Raji (cell line): ENCODE data around the gene ETV7.
A peak's percentile ranks its signal among the peaks of the same experiment; 100 is the strongest.

Experiments used
- POLR2A ChIP-seq: IDR thresholded peaks from 2 replicates; pipeline ENCODE4 v1.6.1; 2011; ENCODE audit warnings: low read depth, low read length, control low read depth; ENCODE audit not compliant: insufficient read depth

The ETV7 gene

DNA sequence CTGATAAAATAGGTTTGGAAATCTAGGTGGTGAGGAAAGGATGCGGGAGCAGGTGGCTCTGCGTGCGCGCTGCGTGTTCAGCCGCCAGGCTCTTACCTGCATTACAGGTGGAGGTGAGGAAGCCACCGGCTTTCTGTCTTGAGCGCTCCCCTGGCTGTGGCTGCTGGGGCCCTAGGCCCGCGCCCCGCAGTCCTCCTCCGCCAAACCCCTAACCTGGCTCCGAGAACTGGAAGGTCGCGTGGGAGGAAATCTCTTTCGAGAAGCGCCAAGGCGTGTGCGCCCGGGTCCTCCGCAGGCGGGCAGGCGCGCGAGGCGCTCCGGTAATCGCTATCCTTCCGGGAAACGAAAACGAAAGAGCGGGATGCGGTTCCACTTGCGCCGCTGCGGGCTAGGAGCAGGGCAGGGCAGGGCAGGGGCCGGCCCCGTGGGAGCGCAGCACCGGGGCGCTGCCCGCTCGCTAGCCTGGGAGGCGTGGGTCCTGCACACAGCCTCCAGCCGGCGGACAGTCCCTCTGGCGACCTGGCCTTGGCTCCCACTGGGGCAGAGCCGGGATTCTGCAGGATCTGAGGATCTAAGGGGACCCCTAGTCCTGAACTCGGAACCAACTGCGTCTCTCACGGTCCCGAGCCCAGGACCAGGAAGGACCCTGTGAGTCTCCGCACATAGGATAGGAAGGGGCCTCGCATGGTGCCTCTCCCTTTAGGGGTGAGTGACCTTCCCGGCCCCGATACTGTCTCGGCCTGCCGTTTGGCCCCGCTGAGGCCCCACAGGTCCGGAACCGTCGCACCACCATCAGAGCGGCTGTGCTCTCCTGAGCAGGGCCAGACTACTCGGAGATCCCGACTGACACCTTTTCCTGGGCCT, at the start of gene ETV7:
Gene ETV7 (minus strand): TSS at position 230 of the 864 bp plus-strand sequence. CDS start 128 bp downstream, at position 102.
- TF ChIP-seq POLR2A: no peak

GRCh38 chr6:36436466-36436865, 49.0 kb upstream of the ETV7 start:
- no peak for TF ChIP-seq POLR2A

- no peak for TF ChIP-seq POLR2A
These were observed 44.7 kb upstream of the ETV7 start for GRCh38 chr6:36432151-36432671.

GRCh38 chr6:36431197-36431596, 43.7 kb upstream of the ETV7 start:
- TF ChIP-seq POLR2A: no peak

DNA sequence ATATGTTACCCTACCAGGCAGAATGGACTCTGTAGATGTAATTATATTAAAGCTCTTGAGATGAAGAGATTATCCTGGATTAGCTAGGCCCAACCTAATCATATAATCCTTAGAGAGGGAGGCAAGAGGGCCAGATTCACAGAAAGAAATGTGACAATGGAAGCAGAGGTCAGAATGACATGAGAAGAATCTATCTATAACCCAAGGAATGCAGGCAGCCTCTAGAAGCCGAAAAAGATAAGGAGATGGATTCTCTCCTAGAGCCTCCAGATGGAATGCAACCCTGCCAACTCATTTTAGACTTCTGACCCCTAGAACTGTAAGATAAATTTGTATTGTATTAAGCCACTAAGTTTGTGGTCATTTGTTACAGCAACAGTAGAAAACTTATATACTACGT, 42.9 kb upstream of the ETV7 start:
- no peak for TF ChIP-seq POLR2A

DNA sequence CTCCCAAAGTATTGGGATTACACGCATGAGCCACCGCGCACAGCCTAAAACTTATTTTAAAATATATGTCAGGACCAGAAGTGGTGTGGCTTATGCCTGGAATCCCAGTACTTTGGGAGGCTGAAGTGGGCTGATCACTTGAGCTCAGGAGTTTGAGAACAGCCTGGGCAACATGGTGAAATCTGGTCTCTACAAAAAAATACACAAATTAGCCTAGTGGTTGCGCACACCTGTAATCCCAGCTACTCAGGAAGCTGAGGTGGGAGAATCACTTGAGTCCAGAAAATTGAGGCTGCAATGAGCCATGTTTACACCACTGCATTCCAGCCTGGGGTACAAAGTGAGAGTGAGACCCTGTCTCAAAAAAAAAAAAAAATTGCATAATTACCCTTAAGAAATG, 41.4 kb upstream of the ETV7 start:
- TF ChIP-seq POLR2A: no peak

DNA sequence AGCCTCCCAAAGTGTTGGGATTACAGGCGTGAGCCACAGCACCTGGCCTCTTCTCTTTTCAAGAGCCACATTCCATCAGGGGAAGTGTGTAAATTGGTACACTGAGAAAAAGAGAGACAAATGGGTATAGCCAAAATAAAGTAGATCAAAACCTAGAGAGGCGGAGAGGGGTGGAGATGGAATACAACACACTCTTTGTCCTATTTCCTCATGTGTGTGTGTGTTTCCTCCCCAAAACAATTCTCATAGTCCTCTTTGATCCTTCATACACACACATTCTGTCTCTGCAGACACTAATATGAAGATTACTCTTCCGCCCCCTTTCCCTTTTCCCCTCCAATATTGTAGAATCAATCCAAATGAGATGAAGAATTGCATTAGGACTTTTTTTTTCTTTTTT, 39.2 kb upstream of the ETV7 start:
- TF ChIP-seq POLR2A: no peak

GRCh38 chr6:36423101-36423824, 35.8 kb upstream of the ETV7 start:
- TF ChIP-seq POLR2A: peak; percentile 94

- no peak for TF ChIP-seq POLR2A
These were observed 35.2 kb upstream of the ETV7 start for GRCh38 chr6:36422714-36423100.

DNA sequence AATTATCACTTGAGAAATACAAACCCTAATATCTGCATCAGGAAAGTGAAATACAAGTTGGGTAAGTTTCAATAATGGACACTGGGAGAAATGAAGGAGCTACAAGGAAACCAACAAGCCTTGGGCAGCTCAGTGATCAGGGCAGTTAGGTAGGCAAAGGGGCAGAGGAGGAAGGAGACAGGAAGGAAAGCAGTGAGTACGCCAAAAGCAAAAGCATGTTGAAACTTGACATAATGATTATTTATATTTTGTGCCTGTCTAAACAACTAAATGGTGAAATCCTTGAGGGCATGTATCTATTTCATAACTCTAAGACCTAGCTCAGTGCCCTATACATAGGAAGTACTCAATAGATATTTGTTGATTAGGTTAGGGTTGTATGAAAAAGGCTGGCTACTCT, 31.8 kb upstream of the ETV7 start:
- TF ChIP-seq POLR2A: no peak

- no peak for TF ChIP-seq POLR2A
These were observed 31.1 kb upstream of the ETV7 start for GRCh38 chr6:36418558-36418957.

DNA sequence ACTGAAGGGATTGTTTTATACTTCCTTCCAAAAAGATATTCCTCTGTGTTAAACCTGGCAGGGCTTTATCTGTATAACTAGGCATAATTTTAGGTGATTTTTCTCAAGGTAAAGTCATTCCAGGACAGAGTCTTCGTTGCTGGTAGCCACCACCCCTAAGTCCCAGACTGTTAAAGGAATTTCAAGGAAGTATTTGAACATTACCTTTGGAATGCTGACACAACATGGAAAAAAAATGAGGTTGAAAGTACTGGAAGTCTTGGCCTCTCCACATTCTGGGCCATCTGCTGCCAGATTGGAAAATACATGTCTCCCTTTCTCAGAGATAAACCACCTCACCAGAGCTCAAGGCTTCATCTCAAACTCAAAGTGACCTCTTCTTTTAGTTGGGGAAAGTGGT, 27.0 kb upstream of the ETV7 start:
- no peak for TF ChIP-seq POLR2A

DNA sequence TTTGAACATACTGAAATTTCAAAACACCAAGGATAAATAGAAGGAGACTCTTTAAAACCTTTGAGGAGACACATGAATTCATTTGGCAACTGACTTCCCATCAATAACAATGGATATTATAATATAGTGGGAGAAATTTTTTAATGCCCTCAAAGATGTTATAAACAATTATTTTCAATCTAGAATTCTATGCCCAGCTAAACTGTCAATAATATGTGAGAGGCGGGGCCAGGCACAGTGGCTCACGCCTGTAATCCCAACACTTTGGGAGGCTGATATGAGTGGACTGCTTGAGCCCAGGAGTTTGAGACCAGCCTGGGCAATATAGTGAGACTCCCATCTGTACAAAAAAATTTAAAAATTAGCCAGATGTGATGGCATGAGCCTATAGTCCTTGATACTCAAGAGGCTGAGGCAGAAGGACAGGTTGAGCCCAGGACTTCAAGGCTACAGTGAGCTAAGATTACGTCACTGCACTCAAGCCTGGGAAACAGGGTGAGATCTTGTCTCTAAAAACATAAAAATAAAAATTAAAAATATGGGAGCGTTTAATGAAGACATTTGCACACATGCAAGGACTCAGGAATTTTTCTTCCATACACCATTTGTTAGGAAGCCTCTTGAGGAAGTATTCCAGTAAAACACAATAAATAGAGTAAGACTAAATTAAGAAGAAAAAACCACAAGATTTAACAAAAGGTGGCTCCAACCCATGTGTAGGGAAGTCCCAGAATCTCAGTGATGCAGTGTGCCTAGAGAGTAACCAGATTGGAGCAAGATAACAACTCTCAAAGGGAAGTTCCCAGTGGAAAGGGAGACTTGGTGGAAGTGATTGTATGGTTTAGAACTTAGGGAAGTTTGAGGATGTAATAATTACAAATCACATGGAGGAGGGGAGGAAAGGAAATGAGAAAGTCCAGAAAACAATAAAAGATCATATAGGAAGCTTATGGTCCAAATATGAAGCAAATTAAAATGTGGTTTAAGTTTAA, 26.3 kb upstream of the ETV7 start:
- TF ChIP-seq POLR2A: no peak

DNA sequence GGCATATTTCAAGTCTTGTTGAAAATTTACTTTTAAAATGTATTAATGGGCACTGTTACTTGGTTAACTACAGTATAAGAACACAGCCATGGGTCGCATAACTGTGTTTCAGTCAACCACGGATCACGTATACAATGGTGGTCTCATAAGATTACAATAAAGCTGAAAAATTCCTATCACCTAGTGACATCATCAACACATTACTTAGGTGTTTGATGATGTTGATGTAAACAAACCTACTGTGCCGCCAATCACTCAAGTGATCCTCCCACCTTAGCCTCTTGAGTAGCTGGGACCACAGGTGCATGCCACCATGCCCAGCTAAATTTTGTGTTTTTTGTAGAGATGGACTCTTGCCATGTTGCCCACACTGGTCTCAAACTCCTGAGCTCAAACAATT, 16.7 kb upstream of the ETV7 start:
- no peak for TF ChIP-seq POLR2A

DNA sequence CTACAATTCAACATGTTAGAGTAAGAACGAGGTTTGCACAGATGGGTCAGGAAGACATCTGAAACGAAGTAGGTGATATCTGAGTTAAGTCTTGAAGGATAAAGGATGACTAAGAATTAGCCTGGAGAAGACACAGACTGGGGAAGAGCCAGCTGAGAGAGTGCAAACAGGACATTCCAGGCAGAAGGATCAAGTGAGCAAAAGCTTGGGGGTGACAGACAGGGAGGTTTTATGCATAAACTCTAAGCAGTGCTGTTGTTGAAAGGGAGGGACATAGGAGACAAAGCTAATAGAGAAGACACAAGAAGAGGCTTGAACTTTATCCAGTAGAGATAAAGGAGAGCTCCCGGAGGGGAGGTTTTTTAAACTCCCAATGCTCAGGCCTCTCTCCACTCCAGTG, 15.0 kb upstream of the ETV7 start:
- no peak for TF ChIP-seq POLR2A

DNA sequence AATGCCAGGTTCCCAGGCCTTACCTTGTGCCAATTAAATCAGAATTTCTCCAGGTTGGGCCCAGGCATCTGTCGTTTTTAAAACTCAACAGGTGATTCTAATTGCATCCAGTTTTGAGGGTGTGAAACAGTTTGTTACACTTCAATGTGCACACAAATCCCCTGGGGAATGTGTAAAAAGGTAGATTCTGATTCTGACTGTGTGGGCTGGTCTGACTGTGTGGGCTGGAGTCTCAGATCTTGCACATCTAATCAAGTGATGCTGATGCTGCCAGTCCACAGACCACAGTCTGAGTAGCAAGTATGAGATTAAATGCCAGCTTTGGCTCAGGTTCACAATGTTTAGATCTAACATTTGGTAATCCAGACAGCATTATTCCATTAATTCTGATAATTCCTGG, 12.5 kb upstream of the ETV7 start:
- TF ChIP-seq POLR2A: no peak

DNA sequence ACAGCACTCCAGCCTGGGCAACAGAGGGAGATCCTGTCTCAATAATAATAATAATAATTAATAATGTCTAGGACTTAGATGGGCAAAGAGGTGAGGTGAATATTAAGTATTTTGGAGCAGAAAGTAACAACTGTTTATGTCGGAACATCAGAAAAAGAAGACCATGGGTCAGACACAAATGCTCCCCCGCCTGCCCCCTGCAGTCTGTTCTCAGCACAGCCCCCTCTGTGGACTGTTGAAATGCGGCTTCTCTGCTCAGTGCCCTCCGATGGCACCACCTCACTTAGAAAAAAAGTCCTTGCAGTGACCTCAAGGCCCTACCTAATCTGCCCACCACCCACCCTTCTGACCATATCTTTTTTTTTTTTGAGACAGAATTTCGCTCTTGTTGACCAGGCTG, 5.2 kb upstream of the ETV7 start:
- no peak for TF ChIP-seq POLR2A
